Measurements from ENCODE around the gene ZNF274. TPM values are rescaled to one million over a fixed set of nuclear protein-coding genes. Genes with fewer than 3 reads are reported as not detected.

The ZNF274 gene
- total RNA-seq, 2 experiments from 2014 or later = 51.0 to 51.4 TPM

DNA sequence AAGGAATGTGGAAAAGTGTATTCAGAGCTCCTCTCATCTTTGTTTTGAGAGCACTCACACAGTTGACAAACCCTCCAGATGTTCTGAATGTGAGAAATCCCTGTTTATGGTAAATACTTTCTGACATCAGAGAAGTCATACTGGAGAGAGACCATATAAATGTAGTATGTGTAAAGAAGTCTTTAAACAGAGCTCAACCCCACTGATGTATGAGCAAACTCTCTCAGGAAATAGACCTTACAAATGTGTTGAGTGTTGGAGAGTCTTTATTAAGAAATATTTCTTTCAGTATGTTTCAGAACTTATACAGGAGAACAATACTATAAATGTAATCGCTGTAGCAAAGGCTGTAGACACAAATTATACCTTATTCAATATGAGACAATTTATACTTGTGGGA, 16.6 kb upstream of the ZNF274 start:
- ChIA-PET CTCF (no interaction called here), POLR2A (interaction anchor here (0.6 kb wide), 1 partner anchor 184 kb away, joined by 3 read pairs; no protein-coding TSS in a partner anchor)
- no peaks in the 10 kb centered on the region for H3K4me1 Mint-ChIP-seq (ENCODE audit: low read depth)
- no peaks in the 10 kb centered on the region for H3K27me3 Mint-ChIP-seq
- Histone ChIP-seq H3K9me3 (ENCODE audit: control insufficient read depth in 1 of 2, insufficient read depth in 1 of 2, low read length in 2 of 2) (peaks cover 68 to 84% of the 10 kb centered on the region in 2 experiments), H3K27ac (ENCODE audit: low read depth in 1 of 2, low read length in 2 of 2) (no peak overlapping the region), H3K36me3 (ENCODE audit: insufficient read depth, low read length) (no peaks in the 10 kb centered on the region), H3K4me3 (ENCODE audit: low read length) (no peak overlapping the region), H3K4me1 (ENCODE audit: insufficient read depth, low read length) (no peaks in the 10 kb centered on the region), H3K27me3 (ENCODE audit: control insufficient read depth in 1 of 2, insufficient read depth in 2 of 2, low read length in 2 of 2) (no peaks in the 10 kb centered on the region)
- intact Hi-C loops (cut with DNase I, micrococcal nuclease) = no loop called here
- DNase-seq = no peak
- TF ChIP-seq CTCF (IDR thresholded peaks at IDR 0.05) = no peak
- H3K36me3 Mint-ChIP-seq (ENCODE audit: low read depth) = peaks cover 50% of the 10 kb centered on the region
- H3K9me3 Mint-ChIP-seq = peaks cover 25% of the 10 kb centered on the region
- no peak overlapping the region for H3K27ac Mint-ChIP-seq
- no peak overlapping the region for H3K4me3 Mint-ChIP-seq
- no peak for ATAC-seq (ENCODE audit: poor library complexity)

- no peak overlapping the region for H3K27ac ChIP-seq (ENCODE audit: low read depth in 1 of 2, low read length in 2 of 2)
- ChIA-PET POLR2A (no interaction called here), CTCF (no interaction called here)
- TF ChIP-seq CTCF (IDR thresholded peaks at IDR 0.05) = no peak
- no peaks in the 10 kb centered on the region for H3K36me3 ChIP-seq (ENCODE audit: insufficient read depth, low read length)
- Mint-ChIP-seq H3K9me3 (peaks cover 24% of the 10 kb centered on the region), H3K36me3 (ENCODE audit: low read depth) (peaks cover 48% of the 10 kb centered on the region), H3K27me3 (no peaks in the 10 kb centered on the region), H3K27ac (no peak overlapping the region), H3K4me3 (no peak overlapping the region), H3K4me1 (ENCODE audit: low read depth) (no peaks in the 10 kb centered on the region)
- H3K4me1 ChIP-seq (ENCODE audit: insufficient read depth, low read length) = no peaks in the 10 kb centered on the region
- no peak overlapping the region for H3K4me3 ChIP-seq (ENCODE audit: low read length)
- peaks cover 72 to 81% of the 10 kb centered on the region in 2 experiments for H3K9me3 ChIP-seq (ENCODE audit: control insufficient read depth in 1 of 2, insufficient read depth in 1 of 2, low read length in 2 of 2)
- H3K27me3 ChIP-seq (ENCODE audit: control insufficient read depth in 1 of 2, insufficient read depth in 2 of 2, low read length in 2 of 2) = no peaks in the 10 kb centered on the region
- ATAC-seq (ENCODE audit: poor library complexity) = no peak
- no peak for DNase-seq
- intact Hi-C loops (cut with DNase I, micrococcal nuclease) = no loop called here
These were observed 16.1 kb upstream of the ZNF274 start for GRCh38 chr19:58166708-58167280.

DNA sequence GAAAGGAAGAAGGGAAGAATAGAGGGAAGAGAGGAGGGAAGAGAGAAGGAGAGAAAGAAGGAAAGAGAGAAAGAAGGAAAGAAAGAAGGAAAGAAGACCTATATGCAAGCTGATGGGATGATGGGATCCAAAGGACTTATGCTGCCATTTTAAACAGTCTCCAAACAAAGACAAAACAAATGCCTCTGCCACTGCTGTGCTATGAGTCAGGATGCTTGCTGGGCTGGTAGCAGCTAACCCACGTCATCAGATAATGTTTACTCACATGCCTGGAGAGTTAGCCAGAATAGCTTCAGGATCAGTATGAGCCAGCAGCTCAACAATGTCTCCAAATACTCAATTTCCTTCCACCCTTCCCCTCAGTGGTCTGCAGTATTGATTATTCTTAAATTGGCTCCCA, 12.0 kb upstream of the ZNF274 start:
- no peak for TF ChIP-seq CTCF (IDR thresholded peaks at IDR 0.05)
- Histone ChIP-seq H3K27me3 (ENCODE audit: control insufficient read depth in 1 of 2, insufficient read depth in 2 of 2, low read length in 2 of 2) (no peaks in the 10 kb centered on the region), H3K27ac (ENCODE audit: low read depth in 1 of 2, low read length in 2 of 2) (no peak overlapping the region), H3K9me3 (ENCODE audit: control insufficient read depth in 1 of 2, insufficient read depth in 1 of 2, low read length in 2 of 2) (peaks cover 73 to 76% of the 10 kb centered on the region in 2 experiments), H3K4me3 (ENCODE audit: low read length) (no peak overlapping the region), H3K36me3 (ENCODE audit: insufficient read depth, low read length) (no peaks in the 10 kb centered on the region), H3K4me1 (ENCODE audit: insufficient read depth, low read length) (no peaks in the 10 kb centered on the region)
- H3K27me3 Mint-ChIP-seq = no peaks in the 10 kb centered on the region
- CTCF ChIA-PET = no interaction called here
- H3K4me1 Mint-ChIP-seq (ENCODE audit: low read depth) = no peaks in the 10 kb centered on the region
- POLR2A ChIA-PET = no interaction called here
- no peak overlapping the region for H3K4me3 Mint-ChIP-seq
- H3K36me3 Mint-ChIP-seq (ENCODE audit: low read depth) = peaks cover 47% of the 10 kb centered on the region
- DNase-seq (no peak), ATAC-seq (ENCODE audit: poor library complexity) (no peak)
- H3K9me3 Mint-ChIP-seq = peaks cover 14% of the 10 kb centered on the region
- intact Hi-C loops (cut with DNase I, micrococcal nuclease) = no loop called here
- no peak overlapping the region for H3K27ac Mint-ChIP-seq

Data from CD4-positive, alpha-beta T cell (primary cell).